SK-N-SH (cell line): ENCODE results near the gene NR2E3.

Experiments
- EZH2phosphoT487 ChIP-seq: fragments of 200-600 bp; sonication (generic); IDR thresholded peaks from 2 replicates; pipeline ENCODE4 v1.6.1; 2017; ENCODE audit warnings: low read depth, mixed run types, mild to moderate bottlenecking, antibody characterized with exemption, moderate library complexity, borderline replicate concordance
- MXI1 ChIP-seq: IDR thresholded peaks from 2 replicates; pipeline ENCODE4 v1.6.1; 2012; ENCODE audit warnings: mild to moderate bottlenecking, low read depth, low read length, improper control_type of control experiment
- TF ChIP-seq, protein P1 (sequence below): fragments of 200-600 bp; sonication (generic); IDR thresholded peaks from 2 replicates; pipeline ENCODE4 v1.6.1; 2017; ENCODE audit warnings: antibody characterized with exemption, mild to moderate bottlenecking, moderate library complexity

DNA sequence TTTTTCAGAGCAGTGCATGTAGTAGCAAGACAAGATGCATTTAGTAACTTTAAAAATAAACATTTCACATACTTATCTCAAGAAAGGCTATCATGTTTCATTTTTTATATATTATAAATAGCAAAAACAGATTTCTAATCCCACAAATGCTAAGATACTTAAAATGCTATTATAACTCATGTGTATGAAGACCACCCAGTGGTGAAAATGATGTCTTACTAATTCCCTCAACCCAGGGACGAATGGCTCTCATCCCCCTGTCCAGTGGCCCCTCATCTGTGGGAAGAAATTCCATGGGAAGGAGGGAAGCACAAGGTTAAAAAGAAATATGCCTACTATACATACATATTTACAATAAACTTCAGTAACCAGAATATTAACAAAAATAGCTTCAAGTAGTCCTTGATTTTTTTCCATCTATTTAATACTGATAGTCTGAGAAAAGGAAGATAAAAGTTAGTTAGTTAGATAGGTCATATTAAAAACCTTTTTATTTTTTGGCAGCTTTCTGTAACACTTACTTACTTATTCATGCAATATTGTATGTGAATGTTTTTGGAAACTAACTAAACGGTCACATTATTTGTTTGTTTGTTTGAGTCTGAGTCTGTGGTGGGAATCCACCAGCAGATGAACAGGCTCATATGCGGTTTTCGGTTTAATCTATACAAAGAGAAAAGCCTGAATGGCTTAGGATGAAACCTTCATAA is 14.8 kb downstream of the NR2E3 start:
- TF ChIP-seq MXI1 (no peak), EZH2phosphoT487 (no peak)
- TF ChIP-seq, protein P1, sequence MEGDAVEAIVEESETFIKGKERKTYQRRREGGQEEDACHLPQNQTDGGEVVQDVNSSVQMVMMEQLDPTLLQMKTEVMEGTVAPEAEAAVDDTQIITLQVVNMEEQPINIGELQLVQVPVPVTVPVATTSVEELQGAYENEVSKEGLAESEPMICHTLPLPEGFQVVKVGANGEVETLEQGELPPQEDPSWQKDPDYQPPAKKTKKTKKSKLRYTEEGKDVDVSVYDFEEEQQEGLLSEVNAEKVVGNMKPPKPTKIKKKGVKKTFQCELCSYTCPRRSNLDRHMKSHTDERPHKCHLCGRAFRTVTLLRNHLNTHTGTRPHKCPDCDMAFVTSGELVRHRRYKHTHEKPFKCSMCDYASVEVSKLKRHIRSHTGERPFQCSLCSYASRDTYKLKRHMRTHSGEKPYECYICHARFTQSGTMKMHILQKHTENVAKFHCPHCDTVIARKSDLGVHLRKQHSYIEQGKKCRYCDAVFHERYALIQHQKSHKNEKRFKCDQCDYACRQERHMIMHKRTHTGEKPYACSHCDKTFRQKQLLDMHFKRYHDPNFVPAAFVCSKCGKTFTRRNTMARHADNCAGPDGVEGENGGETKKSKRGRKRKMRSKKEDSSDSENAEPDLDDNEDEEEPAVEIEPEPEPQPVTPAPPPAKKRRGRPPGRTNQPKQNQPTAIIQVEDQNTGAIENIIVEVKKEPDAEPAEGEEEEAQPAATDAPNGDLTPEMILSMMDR = no peak
